Measurements from ENCODE around the gene B9D2. TPM values are rescaled to one million over a fixed set of nuclear protein-coding genes. Genes with fewer than 3 reads are reported as not detected.
"Not testable (repeated sequence)": the region's sequence is repeated elsewhere in the genome, so short reads cannot be mapped to it uniquely, and the experiment has no call there.

Gene B9D2
- total RNA-seq, 1 experiment from 2014 or later = 10.8 TPM

DNA sequence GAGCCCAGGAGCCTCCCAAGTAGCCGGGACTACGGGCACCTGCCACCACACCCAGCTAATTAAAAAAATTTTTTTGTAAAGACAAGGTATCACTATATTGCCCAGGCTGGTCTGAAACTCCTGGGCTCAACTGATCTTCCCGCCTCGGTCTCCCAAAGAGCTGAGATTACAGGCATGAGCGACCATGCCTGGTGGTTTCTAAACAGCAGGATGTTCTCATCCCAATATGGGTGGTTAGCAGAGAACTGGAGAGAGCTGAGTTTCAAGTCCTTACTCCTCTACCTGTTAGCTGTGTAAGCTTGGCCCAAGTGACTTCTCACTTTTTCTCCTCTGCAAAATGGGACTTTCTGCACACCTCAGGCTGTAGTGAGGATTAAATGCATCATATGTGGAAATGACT, 20.4 kb upstream of the B9D2 start:
- H3F3A ChIP-seq (ENCODE audit: insufficient read depth, low read depth) = peaks cover 12% of the 10 kb centered on the region; the same call in 1 of the 2 replicates
- DNase-seq = no peak
- no peaks in the 10 kb centered on the region for H3K9me2 ChIP-seq (ENCODE audit: insufficient read depth)
- 0 out of 2 replicates have a peak, but pooled peaks cover 1% of the 10 kb centered on the region for H3K36me3 ChIP-seq (ENCODE audit: low read depth)
- H2AFZ ChIP-seq = no peak overlapping the region
- TF ChIP-seq, protein P1, sequence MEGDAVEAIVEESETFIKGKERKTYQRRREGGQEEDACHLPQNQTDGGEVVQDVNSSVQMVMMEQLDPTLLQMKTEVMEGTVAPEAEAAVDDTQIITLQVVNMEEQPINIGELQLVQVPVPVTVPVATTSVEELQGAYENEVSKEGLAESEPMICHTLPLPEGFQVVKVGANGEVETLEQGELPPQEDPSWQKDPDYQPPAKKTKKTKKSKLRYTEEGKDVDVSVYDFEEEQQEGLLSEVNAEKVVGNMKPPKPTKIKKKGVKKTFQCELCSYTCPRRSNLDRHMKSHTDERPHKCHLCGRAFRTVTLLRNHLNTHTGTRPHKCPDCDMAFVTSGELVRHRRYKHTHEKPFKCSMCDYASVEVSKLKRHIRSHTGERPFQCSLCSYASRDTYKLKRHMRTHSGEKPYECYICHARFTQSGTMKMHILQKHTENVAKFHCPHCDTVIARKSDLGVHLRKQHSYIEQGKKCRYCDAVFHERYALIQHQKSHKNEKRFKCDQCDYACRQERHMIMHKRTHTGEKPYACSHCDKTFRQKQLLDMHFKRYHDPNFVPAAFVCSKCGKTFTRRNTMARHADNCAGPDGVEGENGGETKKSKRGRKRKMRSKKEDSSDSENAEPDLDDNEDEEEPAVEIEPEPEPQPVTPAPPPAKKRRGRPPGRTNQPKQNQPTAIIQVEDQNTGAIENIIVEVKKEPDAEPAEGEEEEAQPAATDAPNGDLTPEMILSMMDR (conservative IDR thresholded peaks at IDR 0.05) = no peak
- no peak for TF ChIP-seq EZH2 (IDR thresholded peaks at IDR 0.05; ENCODE audit: low read depth)
- no peaks in the 10 kb centered on the region for H3K27me3 ChIP-seq (ENCODE audit: insufficient read depth, low read depth)
- POLR2A ChIA-PET (ENCODE audit: unreplicated experiment) = interaction anchor here (0.6 kb wide), 1 partner anchor 727 kb away, joined by 3 read pairs; no protein-coding TSS in a partner anchor
- CTCF ChIA-PET = no interaction called here
- no peaks in the 10 kb centered on the region for H4K20me1 ChIP-seq (ENCODE audit: insufficient read depth)
- no peak overlapping the region for H3K4me2 ChIP-seq
- H3K79me2 ChIP-seq (ENCODE audit: low read depth) = no peaks in the 10 kb centered on the region
- intact Hi-C loops (cut with micrococcal nuclease; ENCODE audit: unreplicated experiment) = no loop called here
- no peaks in the 10 kb centered on the region for H3K4me1 ChIP-seq (replicated peaks; ENCODE audit: insufficient read depth)
- H3K27ac ChIP-seq = no peak overlapping the region
- no peaks in the 10 kb centered on the region for H3K9me3 ChIP-seq (ENCODE audit: insufficient read depth, low read depth)
- BruUV-seq (replicated peaks) = no TSS peak
- no peak overlapping the region for H3K4me3 ChIP-seq

GRCh38 chr19:41381536-41381935, 17.6 kb upstream of the B9D2 start:
- H3K27ac ChIP-seq; H4K20me1 ChIP-seq (ENCODE audit: insufficient read depth); H3K4me3 ChIP-seq; H3K79me2 ChIP-seq (ENCODE audit: low read depth); H2AFZ ChIP-seq; BruUV-seq (replicated peaks); H3K4me2 ChIP-seq; H3K36me3 ChIP-seq (ENCODE audit: low read depth); DNase-seq; H3F3A ChIP-seq (ENCODE audit: insufficient read depth, low read depth); intact Hi-C loops (cut with micrococcal nuclease; ENCODE audit: unreplicated experiment); H3K9me2 ChIP-seq (ENCODE audit: insufficient read depth); POLR2A ChIA-PET (ENCODE audit: unreplicated experiment); H3K4me1 ChIP-seq (replicated peaks; ENCODE audit: insufficient read depth); H3K27me3 ChIP-seq (ENCODE audit: insufficient read depth, low read depth); H3K9me3 ChIP-seq (ENCODE audit: insufficient read depth, low read depth): not testable (repeated sequence)
- CTCF ChIA-PET = interaction anchor here (0.6 kb wide), 1 partner anchor 15 kb away, joined by 4 read pairs; no protein-coding TSS in a partner anchor

DNA sequence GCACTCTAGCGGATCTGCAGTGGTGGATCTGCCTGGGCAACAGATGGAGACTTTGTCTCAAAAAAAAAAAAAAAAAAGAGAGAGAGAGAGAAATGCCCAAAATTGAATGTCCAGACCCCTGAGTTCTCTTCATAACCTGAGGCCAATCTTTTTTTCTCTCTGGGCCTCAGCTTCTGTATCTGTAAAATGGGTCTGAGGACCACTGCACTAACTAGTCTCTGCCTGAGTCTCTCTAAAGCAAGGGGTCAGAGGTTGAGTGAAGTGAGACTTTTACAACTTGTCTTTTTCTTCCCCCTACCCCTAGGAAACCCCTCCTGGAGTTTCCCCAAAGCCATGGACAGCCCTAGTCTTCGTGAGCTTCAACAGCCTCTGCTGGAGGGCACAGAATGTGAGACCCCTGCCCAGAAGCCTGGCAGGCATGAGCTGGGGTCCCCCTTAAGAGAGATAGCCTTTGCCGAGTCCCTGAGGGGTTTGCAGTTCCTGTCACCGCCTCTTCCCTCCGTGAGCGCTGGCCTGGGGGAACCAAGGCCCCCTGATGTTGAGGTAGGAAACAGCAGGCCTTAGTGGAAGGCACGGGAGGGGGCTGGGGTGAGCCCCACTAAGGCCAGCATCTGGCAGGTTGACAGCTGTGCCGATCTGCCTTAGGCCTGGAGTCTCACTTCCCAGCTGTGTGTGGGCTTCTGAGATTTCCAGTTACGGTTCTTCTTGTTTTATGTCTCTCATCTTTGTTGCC, 14.2 kb upstream of the B9D2 start:
- Histone ChIP-seq H3F3A (ENCODE audit: insufficient read depth, low read depth) (no peaks in the 10 kb centered on the region), H3K4me1 (replicated peaks; ENCODE audit: insufficient read depth) (no peaks in the 10 kb centered on the region), H2AFZ (no peak overlapping the region), H3K9me2 (ENCODE audit: insufficient read depth) (no peaks in the 10 kb centered on the region), H3K9me3 (ENCODE audit: insufficient read depth, low read depth) (no peaks in the 10 kb centered on the region), H3K36me3 (ENCODE audit: low read depth) (no peaks in the 10 kb centered on the region), H3K27me3 (ENCODE audit: insufficient read depth, low read depth) (no peaks in the 10 kb centered on the region), H3K4me2 (no peak overlapping the region), H3K79me2 (ENCODE audit: low read depth) (no peaks in the 10 kb centered on the region), H4K20me1 (ENCODE audit: insufficient read depth) (no peaks in the 10 kb centered on the region), H3K4me3 (no peak overlapping the region), H3K27ac (no peak overlapping the region)
- BruUV-seq (replicated peaks) = no TSS peak
- CTCF ChIA-PET = no interaction called here
- intact Hi-C loops (cut with micrococcal nuclease; ENCODE audit: unreplicated experiment) = no loop called here
- no peak for TF ChIP-seq EZH2 (IDR thresholded peaks at IDR 0.05; ENCODE audit: low read depth)
- TF ChIP-seq, protein P1 (conservative IDR thresholded peaks at IDR 0.05) = no peak
- POLR2A ChIA-PET (ENCODE audit: unreplicated experiment) = no interaction called here
- no peak for DNase-seq

DNA sequence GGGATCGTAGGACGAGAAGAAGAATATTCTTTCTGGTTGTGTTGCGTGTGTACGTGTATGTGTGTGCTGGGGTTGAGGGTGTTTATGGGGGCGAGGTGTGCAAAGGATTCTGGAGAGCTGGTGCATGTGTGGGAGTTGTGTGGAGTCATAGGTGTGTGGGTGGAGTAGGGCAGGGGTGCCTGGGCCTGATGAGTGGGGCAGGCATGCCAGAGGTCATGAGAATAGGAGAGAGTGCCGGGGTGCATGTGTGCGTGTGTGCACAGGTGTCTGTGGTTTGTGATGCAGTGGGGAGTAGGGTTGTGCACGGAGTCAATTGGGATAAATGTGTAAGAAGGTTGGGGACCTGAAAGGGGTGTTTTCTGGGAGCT, 13.0 kb upstream of the B9D2 start:
- Histone ChIP-seq H3K4me3 (no peak overlapping the region), H3K9me3 (ENCODE audit: insufficient read depth, low read depth) (no peaks in the 10 kb centered on the region), H4K20me1 (ENCODE audit: insufficient read depth) (no peaks in the 10 kb centered on the region), H3K79me2 (ENCODE audit: low read depth) (no peaks in the 10 kb centered on the region), H3K4me1 (replicated peaks; ENCODE audit: insufficient read depth) (no peaks in the 10 kb centered on the region), H2AFZ (no peak overlapping the region), H3K4me2 (no peak overlapping the region), H3K36me3 (ENCODE audit: low read depth) (no peaks in the 10 kb centered on the region), H3K9me2 (ENCODE audit: insufficient read depth) (no peaks in the 10 kb centered on the region), H3K27ac (no peak overlapping the region), H3F3A (ENCODE audit: insufficient read depth, low read depth) (no peaks in the 10 kb centered on the region), H3K27me3 (ENCODE audit: insufficient read depth, low read depth) (no peaks in the 10 kb centered on the region)
- no TSS peak for BruUV-seq (replicated peaks)
- DNase-seq = no peak
- POLR2A ChIA-PET (ENCODE audit: unreplicated experiment) = interaction anchor here (0.6 to 0.7 kb wide), 2 partner anchors 9 to 192 kb away, joined by 3 to 15 read pairs; no protein-coding TSS in a partner anchor
- TF ChIP-seq EZH2 (IDR thresholded peaks at IDR 0.05; ENCODE audit: low read depth) = no peak
- TF ChIP-seq, protein P1 (conservative IDR thresholded peaks at IDR 0.05) = no peak
- CTCF ChIA-PET = no interaction called here
- intact Hi-C loops (cut with micrococcal nuclease; ENCODE audit: unreplicated experiment) = no loop called here
